H1 (cell line): Measurements from ENCODE around the gene MAPKAP1. TPM values are rescaled to one million over a fixed set of nuclear protein-coding genes. Genes with fewer than 3 reads are reported as not detected.

Experiments
- CTCF ChIA-PET: fragments of 300-600 bp; sonication (Branson Sonifier 250); formaldehyde crosslinking; loops from one replicate; lab custom pipeline; 2021; ENCODE audit not compliant: partially characterized antibody; lab: Charles Lee
- POLR2A ChIA-PET: fragments of 300-600 bp; sonication (Branson Sonifier 250); formaldehyde crosslinking; loops from one replicate; lab custom pipeline; 2021; ENCODE audit warnings: inconsistent platforms; ENCODE audit not compliant: partially characterized antibody; lab: Charles Lee
- DNase-seq, 2 experiments: peaks; one replicate each; pipeline versions ENCODE4 v3.0.0 to v3.0.0-alpha.2; 2010 to 2022; ENCODE audit warnings: low spot score in 2 of 2, low read depth in 1 of 2, mixed read lengths in 1 of 2
- FAIRE-seq: peaks from 2 replicates; lab custom pipeline; 2011; peaks lifted over from hg19 to GRCh38; lab: Jason Lieb, UNC
- H2AFZ ChIP-seq: 2 replicates; pipeline ENCODE4 v1.8.1; 2012; ENCODE audit warnings: low read length, inconsistent platforms
- H2AK5ac ChIP-seq: 2 replicates; pipeline ENCODE4 v1.6.1; 2013; ENCODE audit warnings: low read depth, low read length
- H2BK120ac ChIP-seq: replicated peaks from 2 replicates; pipeline ENCODE3; 2013; ENCODE audit warnings: low read depth, low read length, inconsistent platforms
- H2BK12ac ChIP-seq: 2 replicates; pipeline ENCODE4 v1.6.1; 2013; ENCODE audit warnings: low read depth, low read length
- H2BK15ac ChIP-seq: 2 replicates; pipeline ENCODE4 v1.6.1; 2013; ENCODE audit warnings: low read length
- H2BK20ac ChIP-seq: 2 replicates; pipeline ENCODE4 v1.6.1; 2013; ENCODE audit warnings: low read length
- H2BK5ac ChIP-seq: 2 replicates; pipeline ENCODE4 v1.6.1; 2013; ENCODE audit warnings: low read depth, low read length
- H3K14ac ChIP-seq: 2 replicates; pipeline ENCODE4 v1.6.1; 2013; ENCODE audit warnings: inconsistent platforms; ENCODE audit not compliant: insufficient read length
- H3K18ac ChIP-seq: 2 replicates; pipeline ENCODE4 v1.6.1; 2013; ENCODE audit warnings: low read length; ENCODE audit errors: extremely low read depth
- H3K23ac ChIP-seq: 2 replicates; pipeline ENCODE4 v1.6.1; 2013; ENCODE audit warnings: inconsistent platforms; ENCODE audit not compliant: insufficient read length
- H3K23me2 ChIP-seq: 2 replicates; pipeline ENCODE4 v1.6.1; 2013; ENCODE audit warnings: low read depth, low read length
- H3K27ac ChIP-seq: 2 replicates; pipeline ENCODE4 v1.6.1; 2011; ENCODE audit warnings: low read depth, low read length, inconsistent platforms
- H3K27me3 ChIP-seq, 4 experiments: replicated peaks in 1 of 4; 1 replicate in 1 of 4; 2 replicates in 3 of 4; pipeline versions ENCODE4 v1.6.1 to v1.8.1; 2011 to 2013; ENCODE audit warnings: low read length in 3 of 4, mild to moderate bottlenecking in 3 of 4, inconsistent platforms in 2 of 4, mixed read lengths in 2 of 4, moderate library complexity in 1 of 4; ENCODE audit not compliant: control insufficient read depth in 3 of 4, insufficient read depth in 3 of 4; ENCODE audit errors: extremely low read depth in 1 of 4
- H3K36me3 ChIP-seq, 4 experiments: 2 replicates each; pipeline versions ENCODE4 v1.6.1 to v1.8.1; 2011 to 2013; ENCODE audit warnings: mild to moderate bottlenecking in 4 of 4, low read length in 3 of 4, moderate library complexity in 2 of 4, control low read depth in 1 of 4, inconsistent platforms in 1 of 4; ENCODE audit not compliant: insufficient read depth in 4 of 4, control insufficient read depth in 2 of 4
- H3K4ac ChIP-seq: replicated peaks from 2 replicates; pipeline ENCODE3; 2013; ENCODE audit warnings: low read length, low read depth, mixed read lengths, inconsistent platforms; ENCODE audit not compliant: insufficient read length
- H3K4me1 ChIP-seq, 4 experiments: replicated peaks in 1 of 4; 1 replicate in 1 of 4; 2 replicates in 3 of 4; pipeline versions ENCODE4 v1.6.1 to v1.8.1; 2011 to 2013; ENCODE audit warnings: low read length in 3 of 4, inconsistent platforms in 2 of 4, mixed read lengths in 1 of 4; ENCODE audit not compliant: insufficient read depth in 4 of 4, control insufficient read depth in 3 of 4
- H3K4me2 ChIP-seq, 2 experiments: 2 replicates each; pipeline versions ENCODE4 v1.6.1 to v1.8.1; 2011 to 2013; ENCODE audit warnings: low read depth in 2 of 2, low read length in 2 of 2, control low read depth in 1 of 2, inconsistent platforms in 1 of 2, mild to moderate bottlenecking in 1 of 2; ENCODE audit not compliant: insufficient read depth in 1 of 2
- H3K4me3 ChIP-seq, 4 experiments: fragments of 200-600, 300-600 bp in 1 of 4; sonication (generic), shearing (Covaris generic), sonication (Bioruptor Twin) in 1 of 4; 2 replicates each; pipeline versions ENCODE4 v1.5.1 to v1.8.1; 2011 to 2016; ENCODE audit warnings: low read length in 4 of 4, low read depth in 3 of 4, control low read depth in 2 of 4, inconsistent platforms in 2 of 4, mild to moderate bottlenecking in 2 of 4, mixed read lengths in 1 of 4, moderate library complexity in 1 of 4; ENCODE audit not compliant: insufficient read depth in 2 of 4; ENCODE audit errors: extremely low read depth in 1 of 4
- H3K56ac ChIP-seq: replicated peaks from 2 replicates; pipeline ENCODE3; 2013; ENCODE audit warnings: low read depth, mild to moderate bottlenecking, mixed read lengths, low read length, inconsistent platforms; ENCODE audit not compliant: insufficient read length
- H3K79me1 ChIP-seq: 2 replicates; pipeline ENCODE4 v1.6.1; 2013; ENCODE audit warnings: low read depth, low read length, control low read depth
- H3K79me2 ChIP-seq, 2 experiments: 2 replicates each; pipeline versions ENCODE4 v1.6.1 to v1.8.1; 2012 to 2013; ENCODE audit warnings: low read length in 2 of 2, mild to moderate bottlenecking in 2 of 2, inconsistent platforms in 1 of 2; ENCODE audit not compliant: insufficient read depth in 2 of 2, control insufficient read depth in 1 of 2
- H3K9ac ChIP-seq, 4 experiments: replicated peaks in 1 of 4; 1 replicate in 1 of 4; 2 replicates in 3 of 4; pipeline versions ENCODE4 v1.6.1 to v1.8.1; 2011 to 2013; ENCODE audit warnings: low read depth in 3 of 4, low read length in 3 of 4, control low read depth in 2 of 4, mild to moderate bottlenecking in 2 of 4, moderate library complexity in 2 of 4, inconsistent platforms in 1 of 4; ENCODE audit errors: extremely low read depth in 1 of 4
- H3K9me3 ChIP-seq, 2 experiments: 2 replicates each; pipeline versions ENCODE4 v1.6.1 to v1.8.1; 2012 to 2013; ENCODE audit warnings: mild to moderate bottlenecking in 2 of 2, moderate library complexity in 2 of 2, control low read depth in 1 of 2, inconsistent platforms in 1 of 2, low read depth in 1 of 2, low read length in 1 of 2, mixed read lengths in 1 of 2; ENCODE audit not compliant: insufficient read depth in 2 of 2
- H4K20me1 ChIP-seq, 2 experiments: replicated peaks in 1 of 2; 2 replicates each; pipeline versions ENCODE3 to v1.8.1; 2011 to 2013; ENCODE audit warnings: inconsistent platforms in 2 of 2, low read length in 2 of 2, mild to moderate bottlenecking in 1 of 2; ENCODE audit not compliant: insufficient read depth in 2 of 2, control insufficient read depth in 1 of 2
- H4K5ac ChIP-seq: 2 replicates; pipeline ENCODE4 v1.6.1; 2013; ENCODE audit warnings: low read length, low read depth, mixed read lengths, inconsistent platforms; ENCODE audit not compliant: insufficient read length
- H4K8ac ChIP-seq: 2 replicates; pipeline ENCODE4 v1.8.0; 2013; ENCODE audit warnings: mild to moderate bottlenecking, moderate library complexity, low read length, inconsistent platforms; ENCODE audit not compliant: insufficient read depth; ENCODE audit errors: extremely low read depth
- H4K91ac ChIP-seq: replicated peaks from 2 replicates; pipeline ENCODE3; 2013; ENCODE audit warnings: low read length, mixed read lengths, inconsistent platforms; ENCODE audit not compliant: insufficient read length
- CHD2 ChIP-seq: IDR thresholded peaks from 2 replicates; pipeline ENCODE4 v1.6.1; 2012; ENCODE audit warnings: low read length, improper control_type of control experiment
- SP4 ChIP-seq: IDR thresholded peaks from 2 replicates; pipeline ENCODE4 v1.6.1; 2012; ENCODE audit warnings: low read length, inconsistent platforms
- WGBS, 2 experiments: shearing (Covaris generic) in 1 of 2; methylation state at CpG; one replicate each; pipeline versions ENCODE4 v1.1.6 to v1.1.7; 2013 to 2015; ENCODE audit warnings: low lambda C conversion rate in 2 of 2, mixed read lengths in 2 of 2, inconsistent platforms in 1 of 2, low coverage in 1 of 2, missing lambda C conversion rate in 1 of 2; ENCODE audit not compliant: insufficient replicate concordance in 2 of 2, insufficient coverage in 1 of 2, insufficient read length in 1 of 2; ENCODE audit errors: extremely low coverage in 1 of 2, missing lambda C conversion rate in 1 of 2; 5-methylcytosine and 5-hydroxymethylcytosine counted together
- polyA plus RNA-seq, 7 experiments: library from polyadenylated mRNA; depleted of rRNA in 3 of 7; stranded (reverse) in 5 of 7; unstranded in 2 of 7; fragments of >200 nt in 5 of 7; fragments of 200-250 nt in 2 of 7; gene quantifications; 1 replicate in 5 of 7; 2 replicates in 1 of 7; 4 replicates in 1 of 7; pipeline versions ENCODE4 v1.2.1 to v1.2.3, GENCODE V29; 2011 to 2013; ENCODE audit warnings: missing spikeins in 2 of 7, mixed read lengths in 2 of 7
- total RNA-seq: library from RNA; stranded (reverse); fragmentation: NEBNext Ultra II Directional; extraction: Animal tissue kit (Norgen Biotek cat#: 25700); gene quantifications from 2 replicates; pipeline ENCODE4 v1.2.1, GENCODE V29; 2021

MAPKAP1 gene
- total and polyA plus RNA-seq, 2 of the 8 experiments (the other 6 are each of a cell fraction or from before 2014, with no cell fraction given): 79.2 to 140 TPM

- no peak overlapping the region for H2AFZ ChIP-seq
- ChIA-PET POLR2A (no interaction called here), CTCF (no interaction called here)
- H3K4me3 ChIP-seq: peak overlapping the region in 1 of 4 experiments; percentile 23; a peak in 1 of 8 replicates
- no peak overlapping the region for H2BK120ac ChIP-seq
- H3K23me2 ChIP-seq: no peaks in the 10 kb centered on the region
- H3K14ac ChIP-seq: no peak overlapping the region
- FAIRE-seq (no peak), DNase-seq (no peak)
- WGBS, 2 experiments: 61% methylated on average over 4 of the region's 4 CpGs; no CpG with 5 or more reads in 1 of the 2 experiments
- no peak overlapping the region for H4K8ac ChIP-seq
- H4K20me1 ChIP-seq: no peaks in the 10 kb centered on the region
- no peak overlapping the region for H4K5ac ChIP-seq
- no peak overlapping the region for H3K4ac ChIP-seq
- H3K79me1 ChIP-seq: no peaks in the 10 kb centered on the region
- H3K36me3 ChIP-seq: no peaks in the 10 kb centered on the region; a peak in 1 of 8 replicates
- H2BK15ac ChIP-seq: no peak overlapping the region
- no peak overlapping the region for H2AK5ac ChIP-seq
- no peak overlapping the region; a peak in 1 of 4 replicates for H3K4me2 ChIP-seq
- no peak overlapping the region for H2BK5ac ChIP-seq
- H3K23ac ChIP-seq: no peak overlapping the region
- H3K27me3 ChIP-seq: no peaks in the 10 kb centered on the region
- H3K9me3 ChIP-seq: no peaks in the 10 kb centered on the region
- H3K18ac ChIP-seq: no peak overlapping the region
- peaks cover 0 to 45% of the 10 kb centered on the region in 2 experiments; a peak in 2 of 4 replicates for H3K79me2 ChIP-seq
- H2BK20ac ChIP-seq: no peak overlapping the region
- H3K4me1 ChIP-seq: peaks cover 7 to 34% (median 23%) of the 10 kb centered on the region in 4 experiments; a peak in 6 of 7 replicates
- H4K91ac ChIP-seq: no peak overlapping the region
- H3K27ac ChIP-seq: no peak overlapping the region
- H3K56ac ChIP-seq: no peak overlapping the region
- no peak overlapping the region for H2BK12ac ChIP-seq
- H3K9ac ChIP-seq: no peak overlapping the region
- TF ChIP-seq CHD2 (no peak), SP4 (no peak)
These were observed 51.9 kb downstream of the MAPKAP1 start for GRCh38 chr9:125655066-125655633.
